SK-N-SH treated with all-trans-retinoic acid at 6 μM for 48 hours (cell line): Measurements from ENCODE around the gene SLC15A1.

ENCODE experiments used
- ATAC-seq: fragments of 200-7000 bp; cut with Tn5 transposase; 3 replicates; pipeline ENCODE4 v1.9.1; 2020; ENCODE audit warnings: mild to moderate bottlenecking, moderate library complexity
- ARNTL ChIP-seq: fragments of 450-650 bp; formaldehyde crosslinking; IDR thresholded peaks from 2 replicates; pipeline ENCODE4 v1.5.0; 2020; ENCODE audit warnings: low read depth, mild to moderate bottlenecking, moderate library complexity, borderline replicate concordance
- BACH2 ChIP-seq: fragments of 250-450 bp; sonication (Bioruptor Pico); IDR thresholded peaks from 2 replicates; pipeline ENCODE4 v1.9.0; 2021; ENCODE audit warnings: mild to moderate bottlenecking, borderline replicate concordance
- CREB5 ChIP-seq: fragments of 250-450 bp; sonication (Bioruptor Pico); IDR thresholded peaks from 2 replicates; pipeline ENCODE4 v1.5.1; 2020; ENCODE audit warnings: low read depth, mild to moderate bottlenecking, moderate library complexity
- CSDC2 ChIP-seq: fragments of 250-450 bp; sonication (Bioruptor Pico); IDR thresholded peaks from 2 replicates; pipeline ENCODE4 v1.5.0; 2020; ENCODE audit warnings: mild to moderate bottlenecking, moderate library complexity
- CSRNP3 ChIP-seq: fragments of 250-450 bp; sonication (Bioruptor Pico); IDR thresholded peaks from 2 replicates; pipeline ENCODE4 v1.5.1; 2021; ENCODE audit warnings: mild to moderate bottlenecking, moderate library complexity
- ESRRG ChIP-seq: fragments of 250-450 bp; sonication (Bioruptor Pico); IDR thresholded peaks from 2 replicates; pipeline ENCODE4 v1.6.1; 2021; ENCODE audit warnings: mild to moderate bottlenecking
- GLIS3 ChIP-seq: fragments of 250-450 bp; sonication (Bioruptor Pico); IDR thresholded peaks from 2 replicates; pipeline ENCODE4 v1.5.0; 2020; ENCODE audit warnings: mild to moderate bottlenecking, moderate library complexity
- ISL1 ChIP-seq: fragments of 250-450 bp; sonication (Bioruptor Pico); IDR thresholded peaks from 2 replicates; pipeline ENCODE4 v2.1.2; 2022; ENCODE audit warnings: mild to moderate bottlenecking, moderate library complexity
- OSR1 ChIP-seq: fragments of 250-450 bp; sonication (Bioruptor Pico); IDR thresholded peaks from 2 replicates; pipeline ENCODE4 v1.8.0; 2022; ENCODE audit warnings: moderate library complexity, mild to moderate bottlenecking, inconsistent platforms
- POU6F1 ChIP-seq: fragments of 250-450 bp; sonication (Bioruptor Pico); IDR thresholded peaks from 2 replicates; pipeline ENCODE4 v1.8.0; 2021; ENCODE audit warnings: low read depth, mild to moderate bottlenecking, moderate library complexity, borderline replicate concordance
- PPARA ChIP-seq: fragments of 250-450 bp; sonication (Bioruptor Pico); IDR thresholded peaks from 2 replicates; pipeline ENCODE4 v1.5.0; 2020; ENCODE audit warnings: mild to moderate bottlenecking, borderline replicate concordance
- RARB ChIP-seq: fragments of 250-450 bp; sonication (Bioruptor Pico); IDR thresholded peaks from 2 replicates; pipeline ENCODE4 v1.8.0; 2021; ENCODE audit warnings: mild to moderate bottlenecking, moderate library complexity
- SNAI2 ChIP-seq: fragments of 250-450 bp; sonication (Bioruptor Pico); IDR thresholded peaks from 2 replicates; pipeline ENCODE4 v1.5.0; 2020; ENCODE audit warnings: mild to moderate bottlenecking, moderate library complexity
- TCF4 ChIP-seq: fragments of 250-450 bp; sonication (Bioruptor Pico); IDR thresholded peaks from 2 replicates; pipeline ENCODE4 v1.8.0; 2021; ENCODE audit warnings: mild to moderate bottlenecking, moderate library complexity, borderline replicate concordance
- TOX ChIP-seq: fragments of 250-450 bp; sonication (Bioruptor Pico); IDR thresholded peaks from 2 replicates; pipeline ENCODE4 v1.8.0; 2021; ENCODE audit warnings: mild to moderate bottlenecking, moderate library complexity, borderline replicate concordance
- TSHZ2 ChIP-seq: fragments of 250-450 bp; sonication (Bioruptor Pico); IDR thresholded peaks from 2 replicates; pipeline ENCODE4 v1.5.0; 2020; ENCODE audit warnings: mild to moderate bottlenecking, moderate library complexity
- ZC3H10 ChIP-seq: fragments of 250-450 bp; sonication (Bioruptor Pico); IDR thresholded peaks from 2 replicates; pipeline ENCODE4 v1.5.1; 2021; ENCODE audit warnings: mild to moderate bottlenecking, moderate library complexity
- ZFP3 ChIP-seq: fragments of 250-450 bp; sonication (Bioruptor Pico); IDR thresholded peaks from 2 replicates; pipeline ENCODE4 v1.5.0; 2020; ENCODE audit warnings: mild to moderate bottlenecking, moderate library complexity
- ZFP30 ChIP-seq: fragments of 450-650 bp; formaldehyde crosslinking; IDR thresholded peaks from 2 replicates; pipeline ENCODE4 v1.5.0; 2022; ENCODE audit warnings: mild to moderate bottlenecking, moderate library complexity
- ZNF565 ChIP-seq: fragments of 450-650 bp; formaldehyde crosslinking; conservative IDR thresholded peaks from 2 replicates; pipeline ENCODE4 v1.5.0; 2020; ENCODE audit warnings: low read depth, mild to moderate bottlenecking, moderate library complexity
- ZNF70 ChIP-seq: fragments of 450-650 bp; formaldehyde crosslinking; IDR thresholded peaks from 2 replicates; pipeline ENCODE4 v1.5.0; 2020; ENCODE audit warnings: mild to moderate bottlenecking, moderate library complexity
- ZNF8 ChIP-seq: fragments of 450-650 bp; formaldehyde crosslinking; IDR thresholded peaks from 2 replicates; pipeline ENCODE4 v1.5.0; 2020; ENCODE audit warnings: mild to moderate bottlenecking, moderate library complexity

The SLC15A1 gene

GRCh38 chr13:98785405-98785804, 32.9 kb upstream of the SLC15A1 start:
- no peak for ATAC-seq
- TF ChIP-seq ZNF70: no peak
- no peak for TF ChIP-seq CSDC2 (CRISPR knock-in tag)
- TF ChIP-seq CSRNP3 (CRISPR knock-in tag): no peak
- no peak for TF ChIP-seq RARB (CRISPR knock-in tag)
- no peak for TF ChIP-seq ZFP3 (CRISPR knock-in tag)
- no peak for TF ChIP-seq TSHZ2 (CRISPR knock-in tag)
- TF ChIP-seq OSR1 (CRISPR knock-in tag): no peak
- no peak for TF ChIP-seq BACH2 (CRISPR knock-in tag)
- no peak for TF ChIP-seq PPARA (CRISPR knock-in tag)
- TF ChIP-seq ZC3H10 (CRISPR knock-in tag): no peak
- no peak for TF ChIP-seq GLIS3 (CRISPR knock-in tag)
- TF ChIP-seq POU6F1 (CRISPR knock-in tag): no peak

GRCh38 chr13:98784666-98785065, 32.2 kb upstream of the SLC15A1 start:
- ATAC-seq: no peak
- TF ChIP-seq TOX (no peak), ZNF565 (CRISPR knock-in tag) (no peak), TCF4 (CRISPR knock-in tag) (no peak), ZNF8 (CRISPR knock-in tag) (no peak), CSDC2 (CRISPR knock-in tag) (no peak), ESRRG (CRISPR knock-in tag) (no peak), CSRNP3 (CRISPR knock-in tag) (no peak), POU6F1 (CRISPR knock-in tag) (no peak), SNAI2 (CRISPR knock-in tag) (no peak)

- TF ChIP-seq CREB5 (CRISPR knock-in tag): no peak
- no peak for TF ChIP-seq ZC3H10 (CRISPR knock-in tag)
- TF ChIP-seq GLIS3 (CRISPR knock-in tag): no peak
- TF ChIP-seq ARNTL (CRISPR knock-in tag): no peak
- TF ChIP-seq CSDC2 (CRISPR knock-in tag): no peak
- no peak for TF ChIP-seq RARB (CRISPR knock-in tag)
- TF ChIP-seq ZFP3 (CRISPR knock-in tag): no peak
- no peak for TF ChIP-seq CSRNP3 (CRISPR knock-in tag)
- no peak for TF ChIP-seq ZFP30 (CRISPR knock-in tag)
- no peak for TF ChIP-seq ISL1 (CRISPR knock-in tag)
- no peak for TF ChIP-seq ESRRG (CRISPR knock-in tag)
- TF ChIP-seq, all 23 proteins: peak for 0
- no peak for ATAC-seq
Measured at GRCh38 chr13:98783856-98784478, 31.5 kb upstream of the SLC15A1 start.
